Ovary (tissue), 3 donors: ENCODE results near the gene ADH1C.

Source experiments
- CTCF ChIP-seq, 3 donors: fragments of 450-650 bp in 2 of 3; fragments of 200-600 bp in 1 of 3; IDR thresholded peaks; one replicate each; pipeline versions ENCODE4 v1.5.1 to v1.8.0; 2016 to 2022; ENCODE audit warnings: antibody characterized with exemption in 3 of 3, mild to moderate bottlenecking in 1 of 3
- EP300 ChIP-seq: sonication (generic); formaldehyde crosslinking; IDR thresholded peaks from one replicate; pipeline ENCODE4 v1.6.1; 2017; ENCODE audit warnings: antibody characterized with exemption
- POLR2A ChIP-seq: fragments of 450-650 bp; IDR thresholded peaks from one replicate; pipeline ENCODE4 v1.6.1; 2017; ENCODE audit warnings: antibody characterized with exemption, mild to moderate bottlenecking, moderate library complexity
- donor health status: DM: no; HTN: no; CAD: no.

- no peak for TF ChIP-seq CTCF (IDR thresholded peaks at IDR 0.05)
- no peak for TF ChIP-seq EP300
- TF ChIP-seq POLR2A: no peak
These were observed 26.3 kb upstream of the ADH1C start for GRCh38 chr4:99378876-99379275.
